Measurements from ENCODE around the gene LDLRAD4. TPM values are rescaled to one million over a fixed set of nuclear protein-coding genes. Genes with fewer than 3 reads are reported as not detected.

The LDLRAD4 gene
- total and polyA plus RNA-seq, 2 experiments from 2014 or later, result 0.73 to 1.9 TPM

DNA sequence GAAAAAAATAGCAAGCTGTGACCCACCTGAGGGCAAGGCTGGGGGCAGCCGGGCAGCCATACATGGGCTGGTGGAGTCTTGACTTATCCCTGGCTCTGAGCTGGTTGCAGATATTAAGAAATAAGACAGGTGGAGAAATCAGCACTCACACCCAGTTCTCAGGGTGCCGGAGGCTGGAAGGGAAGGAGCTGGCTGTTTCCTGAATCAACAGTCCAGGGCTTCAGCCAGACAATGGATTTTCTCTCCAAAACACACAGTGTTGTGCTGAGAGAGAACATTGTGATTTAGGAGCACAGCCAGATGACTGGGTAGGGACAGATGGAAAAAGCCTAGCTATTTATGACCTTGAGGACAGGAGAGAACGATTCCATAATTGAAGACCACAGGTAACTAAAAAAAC, 208.8 kb downstream of the LDLRAD4 start:
- no peak for ATAC-seq
- Histone ChIP-seq H3K27me3 (ENCODE audit: insufficient read depth) (no peaks in the 10 kb centered on the region), H4K20me1 (replicated peaks; ENCODE audit: insufficient read depth) (no peaks in the 10 kb centered on the region), H3K4me1 (ENCODE audit: insufficient read depth) (no peaks in the 10 kb centered on the region), H3F3A (replicated peaks; ENCODE audit: low read depth) (no peaks in the 10 kb centered on the region), H3K4me3 (no peak overlapping the region), H3K36me3 (ENCODE audit: insufficient read depth) (no peaks in the 10 kb centered on the region), H3K4me2 (no peak overlapping the region), H2AFZ (no peak overlapping the region), H3K79me2 (replicated peaks; ENCODE audit: insufficient read depth) (no peaks in the 10 kb centered on the region), H3K9me2 (ENCODE audit: insufficient read depth) (no peaks in the 10 kb centered on the region), H3K27ac (ENCODE audit: low read depth) (no peak overlapping the region)
- Mint-ChIP-seq H3K4me1 (peaks cover 21% of the 10 kb centered on the region), H3K9me3 (peaks cover 3% of the 10 kb centered on the region; the same call in 1 of the 3 replicates), H3K4me3 (no peak overlapping the region), H3K27ac (no peak overlapping the region), H3K27me3 (ENCODE audit: insufficient read depth, low read depth, poor library complexity) (no peaks in the 10 kb centered on the region), H3K36me3 (ENCODE audit: low read depth) (no peaks in the 10 kb centered on the region)
- no peak for DNase-seq (ENCODE audit: low spot score)
- TF ChIP-seq ZNF331 (CRISPR knock-in tag; IDR thresholded peaks at IDR 0.05; ENCODE audit: low read depth), result no peak
- TF ChIP-seq, protein P1, sequence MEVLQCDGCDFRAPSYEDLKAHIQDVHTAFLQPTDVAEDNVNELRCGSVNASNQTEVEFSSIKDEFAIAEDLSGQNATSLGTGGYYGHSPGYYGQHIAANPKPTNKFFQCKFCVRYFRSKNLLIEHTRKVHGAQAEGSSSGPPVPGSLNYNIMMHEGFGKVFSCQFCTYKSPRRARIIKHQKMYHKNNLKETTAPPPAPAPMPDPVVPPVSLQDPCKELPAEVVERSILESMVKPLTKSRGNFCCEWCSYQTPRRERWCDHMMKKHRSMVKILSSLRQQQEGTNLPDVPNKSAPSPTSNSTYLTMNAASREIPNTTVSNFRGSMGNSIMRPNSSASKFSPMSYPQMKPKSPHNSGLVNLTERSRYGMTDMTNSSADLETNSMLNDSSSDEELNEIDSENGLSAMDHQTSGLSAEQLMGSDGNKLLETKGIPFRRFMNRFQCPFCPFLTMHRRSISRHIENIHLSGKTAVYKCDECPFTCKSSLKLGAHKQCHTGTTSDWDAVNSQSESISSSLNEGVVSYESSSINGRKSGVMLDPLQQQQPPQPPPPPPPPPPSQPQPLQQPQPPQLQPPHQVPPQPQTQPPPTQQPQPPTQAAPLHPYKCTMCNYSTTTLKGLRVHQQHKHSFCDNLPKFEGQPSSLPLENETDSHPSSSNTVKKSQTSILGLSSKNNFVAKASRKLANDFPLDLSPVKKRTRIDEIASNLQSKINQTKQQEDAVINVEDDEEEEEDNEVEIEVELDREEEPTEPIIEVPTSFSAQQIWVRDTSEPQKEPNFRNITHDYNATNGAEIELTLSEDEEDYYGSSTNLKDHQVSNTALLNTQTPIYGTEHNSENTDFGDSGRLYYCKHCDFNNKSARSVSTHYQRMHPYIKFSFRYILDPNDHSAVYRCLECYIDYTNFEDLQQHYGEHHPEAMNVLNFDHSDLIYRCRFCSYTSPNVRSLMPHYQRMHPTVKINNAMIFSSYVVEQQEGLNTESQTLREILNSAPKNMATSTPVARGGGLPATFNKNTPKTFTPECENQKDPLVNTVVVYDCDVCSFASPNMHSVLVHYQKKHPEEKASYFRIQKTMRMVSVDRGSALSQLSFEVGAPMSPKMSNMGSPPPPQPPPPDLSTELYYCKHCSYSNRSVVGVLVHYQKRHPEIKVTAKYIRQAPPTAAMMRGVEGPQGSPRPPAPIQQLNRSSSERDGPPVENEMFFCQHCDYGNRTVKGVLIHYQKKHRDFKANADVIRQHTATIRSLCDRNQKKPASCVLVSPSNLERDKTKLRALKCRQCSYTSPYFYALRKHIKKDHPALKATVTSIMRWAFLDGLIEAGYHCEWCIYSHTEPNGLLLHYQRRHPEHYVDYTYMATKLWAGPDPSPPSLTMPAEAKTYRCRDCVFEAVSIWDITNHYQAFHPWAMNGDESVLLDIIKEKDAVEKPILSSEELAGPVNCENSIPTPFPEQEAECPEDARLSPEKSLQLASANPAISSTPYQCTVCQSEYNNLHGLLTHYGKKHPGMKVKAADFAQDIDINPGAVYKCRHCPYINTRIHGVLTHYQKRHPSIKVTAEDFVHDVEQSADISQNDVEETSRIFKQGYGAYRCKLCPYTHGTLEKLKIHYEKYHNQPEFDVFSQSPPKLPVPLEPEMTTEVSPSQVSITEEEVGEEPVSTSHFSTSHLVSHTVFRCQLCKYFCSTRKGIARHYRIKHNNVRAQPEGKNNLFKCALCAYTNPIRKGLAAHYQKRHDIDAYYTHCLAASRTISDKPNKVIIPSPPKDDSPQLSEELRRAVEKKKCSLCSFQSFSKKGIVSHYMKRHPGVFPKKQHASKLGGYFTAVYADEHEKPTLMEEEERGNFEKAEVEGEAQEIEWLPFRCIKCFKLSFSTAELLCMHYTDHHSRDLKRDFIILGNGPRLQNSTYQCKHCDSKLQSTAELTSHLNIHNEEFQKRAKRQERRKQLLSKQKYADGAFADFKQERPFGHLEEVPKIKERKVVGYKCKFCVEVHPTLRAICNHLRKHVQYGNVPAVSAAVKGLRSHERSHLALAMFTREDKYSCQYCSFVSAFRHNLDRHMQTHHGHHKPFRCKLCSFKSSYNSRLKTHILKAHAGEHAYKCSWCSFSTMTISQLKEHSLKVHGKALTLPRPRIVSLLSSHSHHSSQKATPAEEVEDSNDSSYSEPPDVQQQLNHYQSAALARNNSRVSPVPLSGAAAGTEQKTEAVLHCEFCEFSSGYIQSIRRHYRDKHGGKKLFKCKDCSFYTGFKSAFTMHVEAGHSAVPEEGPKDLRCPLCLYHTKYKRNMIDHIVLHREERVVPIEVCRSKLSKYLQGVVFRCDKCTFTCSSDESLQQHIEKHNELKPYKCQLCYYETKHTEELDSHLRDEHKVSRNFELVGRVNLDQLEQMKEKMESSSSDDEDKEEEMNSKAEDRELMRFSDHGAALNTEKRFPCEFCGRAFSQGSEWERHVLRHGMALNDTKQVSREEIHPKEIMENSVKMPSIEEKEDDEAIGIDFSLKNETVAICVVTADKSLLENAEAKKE (CRISPR knock-in tag; IDR thresholded peaks at IDR 0.05), result no peak

DNA sequence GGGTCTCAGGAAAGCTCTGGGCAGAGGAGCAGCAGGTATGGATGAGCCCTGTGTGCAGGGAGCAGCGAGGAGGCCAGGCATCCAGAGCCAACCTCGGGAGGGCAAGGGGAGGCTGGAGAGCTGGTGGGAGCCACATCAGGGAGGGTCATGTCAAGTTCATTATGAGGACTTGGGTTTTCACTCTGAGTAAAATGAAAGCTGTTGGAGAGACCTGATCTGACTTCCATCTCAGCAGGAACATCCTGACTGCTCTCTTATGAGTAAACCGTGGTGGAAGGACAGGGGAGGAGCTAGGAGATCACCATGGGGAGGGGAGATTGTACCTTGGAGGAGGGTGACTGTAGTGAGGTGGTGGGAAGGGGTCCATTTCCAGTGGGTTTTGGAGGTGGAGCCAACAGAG, 209.8 kb downstream of the LDLRAD4 start:
- no peaks in the 10 kb centered on the region for H3K4me1 ChIP-seq (ENCODE audit: insufficient read depth)
- no peaks in the 10 kb centered on the region for H3K27me3 Mint-ChIP-seq (ENCODE audit: insufficient read depth, low read depth, poor library complexity)

More for the DNA sequence above, 209.8 kb downstream of the LDLRAD4 start:
- Mint-ChIP-seq H3K27ac (no peak overlapping the region), H3K4me1 (peaks cover 21% of the 10 kb centered on the region), H3K4me3 (no peak overlapping the region), H3K9me3 (peaks cover 2% of the 10 kb centered on the region; the same call in 1 of the 3 replicates), H3K36me3 (ENCODE audit: low read depth) (no peaks in the 10 kb centered on the region)
- Histone ChIP-seq H3K79me2 (replicated peaks; ENCODE audit: insufficient read depth) (no peaks in the 10 kb centered on the region), H3K4me2 (no peak overlapping the region), H3K36me3 (ENCODE audit: insufficient read depth) (no peaks in the 10 kb centered on the region), H3K4me3 (no peak overlapping the region), H3K9me2 (ENCODE audit: insufficient read depth) (no peaks in the 10 kb centered on the region), H3F3A (replicated peaks; ENCODE audit: low read depth) (no peaks in the 10 kb centered on the region), H2AFZ (no peak overlapping the region), H3K27ac (ENCODE audit: low read depth) (no peak overlapping the region), H3K27me3 (ENCODE audit: insufficient read depth) (no peaks in the 10 kb centered on the region), H4K20me1 (replicated peaks; ENCODE audit: insufficient read depth) (no peaks in the 10 kb centered on the region)
- TF ChIP-seq, protein P2, sequence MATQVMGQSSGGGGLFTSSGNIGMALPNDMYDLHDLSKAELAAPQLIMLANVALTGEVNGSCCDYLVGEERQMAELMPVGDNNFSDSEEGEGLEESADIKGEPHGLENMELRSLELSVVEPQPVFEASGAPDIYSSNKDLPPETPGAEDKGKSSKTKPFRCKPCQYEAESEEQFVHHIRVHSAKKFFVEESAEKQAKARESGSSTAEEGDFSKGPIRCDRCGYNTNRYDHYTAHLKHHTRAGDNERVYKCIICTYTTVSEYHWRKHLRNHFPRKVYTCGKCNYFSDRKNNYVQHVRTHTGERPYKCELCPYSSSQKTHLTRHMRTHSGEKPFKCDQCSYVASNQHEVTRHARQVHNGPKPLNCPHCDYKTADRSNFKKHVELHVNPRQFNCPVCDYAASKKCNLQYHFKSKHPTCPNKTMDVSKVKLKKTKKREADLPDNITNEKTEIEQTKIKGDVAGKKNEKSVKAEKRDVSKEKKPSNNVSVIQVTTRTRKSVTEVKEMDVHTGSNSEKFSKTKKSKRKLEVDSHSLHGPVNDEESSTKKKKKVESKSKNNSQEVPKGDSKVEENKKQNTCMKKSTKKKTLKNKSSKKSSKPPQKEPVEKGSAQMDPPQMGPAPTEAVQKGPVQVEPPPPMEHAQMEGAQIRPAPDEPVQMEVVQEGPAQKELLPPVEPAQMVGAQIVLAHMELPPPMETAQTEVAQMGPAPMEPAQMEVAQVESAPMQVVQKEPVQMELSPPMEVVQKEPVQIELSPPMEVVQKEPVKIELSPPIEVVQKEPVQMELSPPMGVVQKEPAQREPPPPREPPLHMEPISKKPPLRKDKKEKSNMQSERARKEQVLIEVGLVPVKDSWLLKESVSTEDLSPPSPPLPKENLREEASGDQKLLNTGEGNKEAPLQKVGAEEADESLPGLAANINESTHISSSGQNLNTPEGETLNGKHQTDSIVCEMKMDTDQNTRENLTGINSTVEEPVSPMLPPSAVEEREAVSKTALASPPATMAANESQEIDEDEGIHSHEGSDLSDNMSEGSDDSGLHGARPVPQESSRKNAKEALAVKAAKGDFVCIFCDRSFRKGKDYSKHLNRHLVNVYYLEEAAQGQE (IDR thresholded peaks at IDR 0.05; ENCODE audit: unreplicated experiment), result no peak
- TF ChIP-seq ZNF331 (CRISPR knock-in tag; IDR thresholded peaks at IDR 0.05; ENCODE audit: low read depth) (no peak), STAT1 (IDR thresholded peaks at IDR 0.05; ENCODE audit: unreplicated experiment) (no peak), JUNB (IDR thresholded peaks at IDR 0.05; ENCODE audit: unreplicated experiment) (no peak)
- DNase-seq (ENCODE audit: low spot score), result no peak
- no peak for ATAC-seq

Data from GM23338 (cell line).